Measurements from ENCODE around the gene NHSL1.

Gene NHSL1

DNA sequence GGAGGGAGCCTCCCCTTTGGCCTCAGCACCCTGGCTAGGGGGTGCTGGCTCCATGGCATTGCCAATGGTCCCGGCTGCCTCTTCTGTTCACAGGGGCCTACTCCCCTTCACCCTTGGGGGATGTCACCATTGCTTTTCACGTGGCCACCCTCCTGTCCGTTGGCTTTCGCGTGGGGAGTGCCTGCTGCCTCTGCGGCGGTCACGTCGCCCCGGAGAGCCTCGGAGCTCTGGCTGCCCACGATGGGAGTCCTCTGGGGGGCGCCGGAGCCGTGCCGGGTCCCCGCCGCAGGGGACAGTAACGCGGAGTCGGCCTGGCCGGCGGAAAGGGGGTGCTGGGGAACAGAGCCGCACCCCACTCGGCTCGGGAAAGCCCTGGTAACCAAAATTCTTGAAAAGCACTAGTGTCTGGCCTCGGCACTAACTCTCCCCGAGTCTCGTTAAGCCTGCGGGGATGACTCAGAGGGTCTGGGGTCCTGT lies 95.9 kb downstream of the NHSL1 start (continued):
- TF ChIP-seq ZNF335 (tag by site-specific recombination; conservative IDR thresholded peaks at IDR 0.05) (peak; percentile 91), ZBTB17 (tag by site-specific recombination; IDR thresholded peaks at IDR 0.05) (no peak), ZNF530 (tag by site-specific recombination; IDR thresholded peaks at IDR 0.05; ENCODE audit: low read depth) (no peak), ZFHX2 (tag by site-specific recombination; conservative IDR thresholded peaks at IDR 0.05) (peak; percentile 22; the same call in 1 of the 2 replicates), ZNF341 (tag by site-specific recombination; IDR thresholded peaks at IDR 0.05; ENCODE audit: low read depth) (peak; percentile 44; the same call in 1 of the 2 replicates), ZNF707 (tag by site-specific recombination; IDR thresholded peaks at IDR 0.05) (no peak), ZNF426 (tag by site-specific recombination; IDR thresholded peaks at IDR 0.05) (no peak), FEZF1 (tag by site-specific recombination; IDR thresholded peaks at IDR 0.05) (no peak), ZNF837 (tag by site-specific recombination; IDR thresholded peaks at IDR 0.05) (no peak), MEIS1 (CRISPR knock-in tag; IDR thresholded peaks at IDR 0.05; ENCODE audit: borderline replicate concordance) (no peak), GLIS2 (tag by site-specific recombination; IDR thresholded peaks at IDR 0.05) (peak; percentile 10), BCL11A (tag by site-specific recombination; IDR thresholded peaks at IDR 0.05; ENCODE audit: low read depth) (no peak), ZNF664 (tag by site-specific recombination; IDR thresholded peaks at IDR 0.05) (no peak), ZNF777 (tag by site-specific recombination; IDR thresholded peaks at IDR 0.05; ENCODE audit: borderline replicate concordance) (peak; percentile 22; the same call in 1 of the 2 replicates), ZNF2 (tag by site-specific recombination; IDR thresholded peaks at IDR 0.05) (no peak)
- TF ChIP-seq, protein P1, sequence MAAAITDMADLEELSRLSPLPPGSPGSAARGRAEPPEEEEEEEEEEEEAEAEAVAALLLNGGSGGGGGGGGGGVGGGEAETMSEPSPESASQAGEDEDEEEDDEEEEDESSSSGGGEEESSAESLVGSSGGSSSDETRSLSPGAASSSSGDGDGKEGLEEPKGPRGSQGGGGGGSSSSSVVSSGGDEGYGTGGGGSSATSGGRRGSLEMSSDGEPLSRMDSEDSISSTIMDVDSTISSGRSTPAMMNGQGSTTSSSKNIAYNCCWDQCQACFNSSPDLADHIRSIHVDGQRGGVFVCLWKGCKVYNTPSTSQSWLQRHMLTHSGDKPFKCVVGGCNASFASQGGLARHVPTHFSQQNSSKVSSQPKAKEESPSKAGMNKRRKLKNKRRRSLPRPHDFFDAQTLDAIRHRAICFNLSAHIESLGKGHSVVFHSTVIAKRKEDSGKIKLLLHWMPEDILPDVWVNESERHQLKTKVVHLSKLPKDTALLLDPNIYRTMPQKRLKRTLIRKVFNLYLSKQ (tag by site-specific recombination; IDR thresholded peaks at IDR 0.05; ENCODE audit: borderline replicate concordance), result no peak
- TF ChIP-seq, protein P2, sequence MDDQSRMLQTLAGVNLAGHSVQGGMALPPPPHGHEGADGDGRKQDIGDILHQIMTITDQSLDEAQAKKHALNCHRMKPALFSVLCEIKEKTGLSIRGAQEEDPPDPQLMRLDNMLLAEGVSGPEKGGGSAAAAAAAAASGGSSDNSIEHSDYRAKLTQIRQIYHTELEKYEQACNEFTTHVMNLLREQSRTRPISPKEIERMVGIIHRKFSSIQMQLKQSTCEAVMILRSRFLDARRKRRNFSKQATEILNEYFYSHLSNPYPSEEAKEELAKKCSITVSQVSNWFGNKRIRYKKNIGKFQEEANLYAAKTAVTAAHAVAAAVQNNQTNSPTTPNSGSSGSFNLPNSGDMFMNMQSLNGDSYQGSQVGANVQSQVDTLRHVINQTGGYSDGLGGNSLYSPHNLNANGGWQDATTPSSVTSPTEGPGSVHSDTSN (CRISPR knock-in tag; IDR thresholded peaks at IDR 0.05), result 0 out of 2 replicates have a peak, but pooled peaks have one; percentile 55
- TF ChIP-seq, protein P3, sequence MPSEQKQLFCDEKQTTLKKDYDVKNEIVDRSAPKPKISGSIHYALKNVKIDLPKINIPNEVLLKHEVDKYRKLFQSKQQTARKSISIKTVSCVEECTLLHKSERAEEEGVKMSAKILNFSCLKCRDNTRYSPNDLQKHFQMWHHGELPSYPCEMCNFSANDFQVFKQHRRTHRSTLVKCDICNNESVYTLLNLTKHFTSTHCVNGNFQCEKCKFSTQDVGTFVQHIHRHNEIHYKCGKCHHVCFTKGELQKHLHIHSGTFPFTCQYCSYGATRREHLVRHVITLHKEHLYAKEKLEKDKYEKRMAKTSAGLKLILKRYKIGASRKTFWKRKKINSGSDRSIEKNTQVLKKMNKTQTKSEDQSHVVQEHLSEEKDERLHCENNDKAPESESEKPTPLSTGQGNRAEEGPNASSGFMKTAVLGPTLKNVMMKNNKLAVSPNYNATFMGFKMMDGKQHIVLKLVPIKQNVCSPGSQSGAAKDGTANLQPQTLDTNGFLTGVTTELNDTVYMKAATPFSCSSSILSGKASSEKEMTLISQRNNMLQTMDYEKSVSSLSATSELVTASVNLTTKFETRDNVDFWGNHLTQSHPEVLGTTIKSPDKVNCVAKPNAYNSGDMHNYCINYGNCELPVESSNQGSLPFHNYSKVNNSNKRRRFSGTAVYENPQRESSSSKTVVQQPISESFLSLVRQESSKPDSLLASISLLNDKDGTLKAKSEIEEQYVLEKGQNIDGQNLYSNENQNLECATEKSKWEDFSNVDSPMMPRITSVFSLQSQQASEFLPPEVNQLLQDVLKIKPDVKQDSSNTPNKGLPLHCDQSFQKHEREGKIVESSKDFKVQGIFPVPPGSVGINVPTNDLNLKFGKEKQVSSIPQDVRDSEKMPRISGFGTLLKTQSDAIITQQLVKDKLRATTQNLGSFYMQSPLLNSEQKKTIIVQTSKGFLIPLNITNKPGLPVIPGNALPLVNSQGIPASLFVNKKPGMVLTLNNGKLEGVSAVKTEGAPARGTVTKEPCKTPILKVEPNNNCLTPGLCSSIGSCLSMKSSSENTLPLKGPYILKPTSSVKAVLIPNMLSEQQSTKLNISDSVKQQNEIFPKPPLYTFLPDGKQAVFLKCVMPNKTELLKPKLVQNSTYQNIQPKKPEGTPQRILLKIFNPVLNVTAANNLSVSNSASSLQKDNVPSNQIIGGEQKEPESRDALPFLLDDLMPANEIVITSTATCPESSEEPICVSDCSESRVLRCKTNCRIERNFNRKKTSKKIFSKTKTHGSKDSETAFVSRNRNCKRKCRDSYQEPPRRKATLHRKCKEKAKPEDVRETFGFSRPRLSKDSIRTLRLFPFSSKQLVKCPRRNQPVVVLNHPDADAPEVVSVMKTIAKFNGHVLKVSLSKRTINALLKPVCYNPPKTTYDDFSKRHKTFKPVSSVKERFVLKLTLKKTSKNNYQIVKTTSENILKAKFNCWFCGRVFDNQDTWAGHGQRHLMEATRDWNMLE (tag by site-specific recombination; conservative IDR thresholded peaks at IDR 0.05; ENCODE audit: low read depth), result no peak
- TF ChIP-seq, protein P4, sequence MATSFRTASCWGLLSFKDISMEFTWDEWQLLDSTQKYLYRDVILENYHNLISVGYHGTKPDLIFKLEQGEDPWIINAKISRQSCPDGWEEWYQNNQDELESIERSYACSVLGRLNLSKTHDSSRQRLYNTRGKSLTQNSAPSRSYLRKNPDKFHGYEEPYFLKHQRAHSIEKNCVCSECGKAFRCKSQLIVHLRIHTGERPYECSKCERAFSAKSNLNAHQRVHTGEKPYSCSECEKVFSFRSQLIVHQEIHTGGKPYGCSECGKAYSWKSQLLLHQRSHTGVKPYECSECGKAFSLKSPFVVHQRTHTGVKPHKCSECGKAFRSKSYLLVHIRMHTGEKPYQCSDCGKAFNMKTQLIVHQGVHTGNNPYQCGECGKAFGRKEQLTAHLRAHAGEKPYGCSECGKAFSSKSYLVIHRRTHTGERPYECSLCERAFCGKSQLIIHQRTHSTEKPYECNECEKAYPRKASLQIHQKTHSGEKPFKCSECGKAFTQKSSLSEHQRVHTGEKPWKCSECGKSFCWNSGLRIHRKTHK (tag by site-specific recombination; IDR thresholded peaks at IDR 0.05), result no peak
- TF ChIP-seq, protein P5, sequence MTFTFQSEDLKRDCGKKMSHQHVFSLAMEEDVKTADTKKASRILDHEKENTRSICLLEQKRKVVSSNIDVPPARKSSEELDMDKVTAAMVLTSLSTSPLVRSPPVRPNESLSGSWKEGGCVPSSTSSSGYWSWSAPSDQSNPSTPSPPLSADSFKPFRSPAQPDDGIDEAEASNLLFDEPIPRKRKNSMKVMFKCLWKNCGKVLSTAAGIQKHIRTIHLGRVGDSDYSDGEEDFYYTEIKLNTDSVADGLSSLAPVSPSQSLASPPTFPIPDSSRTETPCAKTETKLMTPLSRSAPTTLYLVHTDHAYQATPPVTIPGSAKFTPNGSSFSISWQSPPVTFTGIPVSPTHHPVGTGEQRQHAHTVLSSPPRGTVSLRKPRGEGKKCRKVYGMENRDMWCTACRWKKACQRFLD (tag by site-specific recombination; IDR thresholded peaks at IDR 0.05), result no peak
- TF ChIP-seq, protein P6, sequence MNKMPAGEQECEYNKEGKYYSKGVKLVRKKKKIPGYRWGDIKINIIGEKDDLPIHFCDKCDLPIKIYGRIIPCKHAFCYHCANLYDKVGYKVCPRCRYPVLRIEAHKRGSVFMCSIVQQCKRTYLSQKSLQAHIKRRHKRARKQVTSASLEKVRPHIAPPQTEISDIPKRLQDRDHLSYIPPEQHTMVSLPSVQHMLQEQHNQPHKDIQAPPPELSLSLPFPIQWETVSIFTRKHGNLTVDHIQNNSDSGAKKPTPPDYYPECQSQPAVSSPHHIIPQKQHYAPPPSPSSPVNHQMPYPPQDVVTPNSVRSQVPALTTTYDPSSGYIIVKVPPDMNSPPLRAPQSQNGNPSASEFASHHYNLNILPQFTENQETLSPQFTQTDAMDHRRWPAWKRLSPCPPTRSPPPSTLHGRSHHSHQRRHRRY (tag by site-specific recombination; IDR thresholded peaks at IDR 0.05), result no peak
- TF ChIP-seq, protein P7, sequence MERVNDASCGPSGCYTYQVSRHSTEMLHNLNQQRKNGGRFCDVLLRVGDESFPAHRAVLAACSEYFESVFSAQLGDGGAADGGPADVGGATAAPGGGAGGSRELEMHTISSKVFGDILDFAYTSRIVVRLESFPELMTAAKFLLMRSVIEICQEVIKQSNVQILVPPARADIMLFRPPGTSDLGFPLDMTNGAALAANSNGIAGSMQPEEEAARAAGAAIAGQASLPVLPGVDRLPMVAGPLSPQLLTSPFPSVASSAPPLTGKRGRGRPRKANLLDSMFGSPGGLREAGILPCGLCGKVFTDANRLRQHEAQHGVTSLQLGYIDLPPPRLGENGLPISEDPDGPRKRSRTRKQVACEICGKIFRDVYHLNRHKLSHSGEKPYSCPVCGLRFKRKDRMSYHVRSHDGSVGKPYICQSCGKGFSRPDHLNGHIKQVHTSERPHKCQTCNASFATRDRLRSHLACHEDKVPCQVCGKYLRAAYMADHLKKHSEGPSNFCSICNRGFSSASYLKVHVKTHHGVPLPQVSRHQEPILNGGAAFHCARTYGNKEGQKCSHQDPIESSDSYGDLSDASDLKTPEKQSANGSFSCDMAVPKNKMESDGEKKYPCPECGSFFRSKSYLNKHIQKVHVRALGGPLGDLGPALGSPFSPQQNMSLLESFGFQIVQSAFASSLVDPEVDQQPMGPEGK (tag by site-specific recombination; IDR thresholded peaks at IDR 0.05), result peak; percentile 13; the same call in 1 of the 2 replicates
